ENCODE measurements around the gene NTM. TPM values are rescaled to one million over a fixed set of nuclear protein-coding genes. Genes with fewer than 3 reads are reported as not detected.

NTM gene
- total and polyA plus RNA-seq, 2 of the 8 experiments (the other 6 are each of a cell fraction or from before 2014, with no cell fraction given): 13.4 to 20.0 TPM

DNA sequence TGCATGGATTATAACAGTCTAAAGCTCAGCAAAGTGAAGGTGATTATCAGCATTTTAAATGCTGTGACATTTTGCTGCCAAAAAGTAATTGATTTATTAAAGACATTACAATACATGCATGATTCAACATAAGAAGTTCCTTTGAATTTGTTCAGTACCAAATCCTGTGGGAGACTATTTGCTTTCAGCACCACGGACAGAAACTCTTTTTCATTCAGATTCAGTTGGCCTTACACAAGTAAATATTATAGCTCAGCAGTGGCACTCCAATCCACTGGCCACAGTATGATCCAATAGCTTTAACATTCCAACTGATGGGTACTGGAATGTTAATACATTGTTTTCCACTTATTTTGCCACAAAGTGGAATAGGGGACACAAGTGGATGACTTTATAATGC is 806.7 kb downstream of the NTM start (continued):
- no peak for TF ChIP-seq SAP30 (IDR thresholded peaks at IDR 0.05; ENCODE audit: insufficient read depth, insufficient replicate concordance, low read length)
- TF ChIP-seq POLR2AphosphoS5 (IDR thresholded peaks at IDR 0.05; ENCODE audit: low read depth, low read length): no peak
- no peak for TF ChIP-seq CHD1 (IDR thresholded peaks at IDR 0.05; ENCODE audit: low read depth, low read length)
- TF ChIP-seq SIRT6 (IDR thresholded peaks at IDR 0.05; ENCODE audit: low read length): no peak
